Stimulated activated effector memory CD8-positive, alpha-beta T cell treated with anti-CD3 and anti-CD28 coated beads, Interleukin-12 subunit alpha, Interleukin-12 subunit beta, amount 100 ng/mL, for 72 hours (primary cell): ENCODE measurements around the gene MYH7B.

ENCODE experiments used
- ATAC-seq: fragments of 150-1000 bp; cut with Tn5 transposase; 2 replicates; pipeline ENCODE4 v1.10.0; 2021
- DNase-seq, 2 donors: peaks; one replicate each; pipeline ENCODE4 v3.0.0; 2021 to 2022; ENCODE audit warnings: low spot score in 2 of 2
- H3K27ac Mint-ChIP-seq: one replicate; pipeline ENCODE4 v1.8.0; 2022; ENCODE audit warnings: mild to moderate bottlenecking, mixed read lengths
- H3K36me3 Mint-ChIP-seq: one replicate; pipeline ENCODE4 v1.8.0; 2022; ENCODE audit warnings: mild to moderate bottlenecking, mixed read lengths
- H3K4me1 Mint-ChIP-seq: one replicate; pipeline ENCODE4 v1.8.0; 2022; ENCODE audit warnings: mixed read lengths
- H3K4me3 Mint-ChIP-seq: one replicate; pipeline ENCODE4 v1.8.0; 2022; ENCODE audit warnings: mild to moderate bottlenecking, mixed read lengths
- H3K9me3 Mint-ChIP-seq: one replicate; pipeline ENCODE4 v1.8.0; 2022; ENCODE audit warnings: mixed read lengths

MYH7B gene

DNA sequence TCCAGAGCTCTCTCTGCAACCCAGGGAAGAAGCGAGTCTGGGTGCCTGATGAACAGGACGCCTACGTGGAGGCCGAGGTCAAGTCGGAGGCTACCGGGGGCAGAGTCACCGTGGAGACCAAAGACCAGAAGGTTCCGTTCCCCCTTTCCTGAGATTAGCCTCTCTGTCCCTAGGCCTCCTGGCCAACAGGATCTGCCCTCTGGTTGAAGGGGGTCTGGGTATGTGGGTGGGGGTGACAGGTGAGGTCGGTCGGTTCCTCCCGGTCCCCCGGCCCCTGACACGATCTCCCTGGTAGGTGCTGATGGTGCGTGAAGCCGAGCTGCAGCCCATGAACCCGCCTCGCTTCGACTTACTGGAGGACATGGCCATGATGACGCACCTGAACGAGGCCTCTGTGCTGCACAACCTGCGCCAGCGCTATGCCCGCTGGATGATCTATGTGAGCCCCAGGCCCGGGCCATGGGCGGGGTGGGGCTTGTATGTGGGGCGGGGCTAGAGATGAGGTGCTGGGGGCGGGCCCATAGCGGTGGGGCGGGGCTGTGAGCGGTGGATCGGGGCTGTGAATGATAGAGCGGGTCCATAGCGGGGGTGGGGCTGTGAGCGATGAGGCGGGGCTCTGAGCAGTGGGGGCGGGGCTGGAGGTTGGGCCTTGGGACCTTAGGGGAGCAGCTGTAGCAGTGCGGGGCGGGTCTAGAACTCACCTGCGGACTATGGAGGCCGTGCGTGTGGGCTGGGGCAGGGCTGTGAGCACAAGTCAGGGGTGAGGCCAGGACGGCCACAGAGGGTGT lies 23.9 kb downstream of the MYH7B start:
- Mint-ChIP-seq H3K36me3 (no peaks in the 10 kb centered on the region), H3K4me3 (no peak overlapping the region), H3K4me1 (no peaks in the 10 kb centered on the region), H3K27ac (no peak overlapping the region), H3K9me3 (no peaks in the 10 kb centered on the region)
- no peak for DNase-seq
- ATAC-seq: peak; percentile 37

GRCh38 chr20:34980543-34981233 lies 25.0 kb downstream of the MYH7B start:
- H3K36me3 Mint-ChIP-seq: no peaks in the 10 kb centered on the region
- no peak overlapping the region for H3K27ac Mint-ChIP-seq
- no peaks in the 10 kb centered on the region for H3K4me1 Mint-ChIP-seq
- no peak overlapping the region for H3K4me3 Mint-ChIP-seq
- ATAC-seq: no peak
- DNase-seq: no peak
- no peaks in the 10 kb centered on the region for H3K9me3 Mint-ChIP-seq

DNA sequence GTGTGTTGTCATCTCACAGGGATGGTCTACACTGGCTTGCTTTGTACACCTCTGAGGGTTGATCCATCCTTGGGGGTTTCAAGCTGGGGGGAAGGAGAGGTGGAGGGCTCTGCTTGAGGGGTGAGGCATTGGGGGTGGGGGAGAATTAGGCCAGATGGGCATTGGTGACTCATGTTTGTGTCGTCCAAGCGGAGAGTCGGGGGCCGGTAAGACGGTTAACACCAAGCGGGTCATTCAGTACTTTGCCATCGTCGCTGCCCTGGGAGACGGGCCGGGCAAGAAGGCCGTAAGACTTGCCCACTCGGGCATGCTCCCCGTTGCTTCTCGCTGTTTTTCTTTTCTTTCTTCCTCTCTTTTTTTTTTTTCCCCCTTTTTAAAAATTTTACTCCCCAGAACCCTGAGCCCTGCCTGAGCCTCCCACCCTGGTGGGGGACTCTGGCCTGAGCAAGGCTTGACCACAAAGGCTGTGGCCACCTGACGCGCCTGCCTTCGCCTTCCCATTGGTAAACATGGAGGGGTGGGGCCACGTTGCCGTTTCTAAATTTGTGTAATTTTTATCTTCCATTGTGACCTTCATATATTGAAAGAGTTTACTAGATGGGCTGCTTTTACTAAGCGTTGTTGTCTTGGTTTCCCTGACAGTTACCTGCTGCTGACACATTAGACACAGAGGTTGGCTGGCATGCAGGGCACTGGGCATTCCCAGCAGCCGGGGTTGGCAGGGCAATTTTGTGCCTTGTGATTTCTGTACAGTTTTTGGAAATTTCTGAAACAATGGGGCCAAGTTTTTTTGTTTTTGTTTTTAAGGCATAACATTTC lies 26.8 kb downstream of the MYH7B start:
- H3K4me3 Mint-ChIP-seq: no peak overlapping the region
- H3K4me1 Mint-ChIP-seq: no peaks in the 10 kb centered on the region
- no peaks in the 10 kb centered on the region for H3K9me3 Mint-ChIP-seq
- no peak overlapping the region for H3K27ac Mint-ChIP-seq
- DNase-seq: no peak
- H3K36me3 Mint-ChIP-seq: no peaks in the 10 kb centered on the region
- no peak for ATAC-seq

GRCh38 chr20:34983089-34983820 lies 27.6 kb downstream of the MYH7B start:
- Mint-ChIP-seq H3K4me1 (no peaks in the 10 kb centered on the region), H3K9me3 (no peaks in the 10 kb centered on the region), H3K27ac (no peak overlapping the region), H3K4me3 (no peak overlapping the region), H3K36me3 (no peaks in the 10 kb centered on the region)
- DNase-seq (no peak), ATAC-seq (no peak)

DNA sequence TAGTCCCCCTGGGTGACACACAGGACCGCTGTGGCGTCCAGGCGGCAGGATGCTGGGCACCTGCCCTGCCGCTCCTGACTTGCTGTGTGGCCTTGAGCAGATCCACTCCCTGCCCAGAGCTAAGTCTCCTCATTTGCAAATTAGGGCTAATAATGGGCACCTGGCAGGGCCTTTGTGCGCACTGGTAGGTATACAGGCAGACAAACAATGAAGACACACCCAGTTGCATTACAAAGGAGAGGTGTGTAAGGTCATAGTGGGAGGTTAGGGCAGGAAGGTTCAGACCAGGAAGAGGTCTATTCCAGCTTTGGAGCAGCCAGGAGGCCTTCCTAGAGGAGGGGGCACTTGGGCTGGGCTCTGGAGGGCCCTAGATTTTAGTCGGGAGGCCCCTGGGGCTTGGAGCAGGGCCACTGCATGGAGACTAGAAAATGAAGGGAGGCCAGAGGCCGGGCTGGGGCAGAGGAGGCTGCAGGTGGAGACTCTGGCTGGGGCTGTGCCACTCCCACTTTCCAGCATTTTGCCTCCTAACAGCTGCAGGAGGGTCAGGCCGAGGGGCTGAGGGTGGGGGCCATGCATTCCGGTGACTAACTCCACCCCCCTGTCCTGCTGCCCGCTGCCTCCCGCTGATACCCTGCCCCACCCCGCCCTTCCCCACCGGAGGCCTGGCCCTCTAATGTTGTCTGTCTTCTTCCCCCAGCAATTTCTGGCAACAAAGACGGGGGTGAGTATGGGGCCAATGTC lies 28.5 kb downstream of the MYH7B start:
- H3K36me3 Mint-ChIP-seq: no peaks in the 10 kb centered on the region
- ATAC-seq (no peak), DNase-seq (no peak)
- H3K4me1 Mint-ChIP-seq: no peaks in the 10 kb centered on the region
- H3K4me3 Mint-ChIP-seq: no peak overlapping the region
- no peak overlapping the region for H3K27ac Mint-ChIP-seq
- H3K9me3 Mint-ChIP-seq: no peaks in the 10 kb centered on the region

DNA sequence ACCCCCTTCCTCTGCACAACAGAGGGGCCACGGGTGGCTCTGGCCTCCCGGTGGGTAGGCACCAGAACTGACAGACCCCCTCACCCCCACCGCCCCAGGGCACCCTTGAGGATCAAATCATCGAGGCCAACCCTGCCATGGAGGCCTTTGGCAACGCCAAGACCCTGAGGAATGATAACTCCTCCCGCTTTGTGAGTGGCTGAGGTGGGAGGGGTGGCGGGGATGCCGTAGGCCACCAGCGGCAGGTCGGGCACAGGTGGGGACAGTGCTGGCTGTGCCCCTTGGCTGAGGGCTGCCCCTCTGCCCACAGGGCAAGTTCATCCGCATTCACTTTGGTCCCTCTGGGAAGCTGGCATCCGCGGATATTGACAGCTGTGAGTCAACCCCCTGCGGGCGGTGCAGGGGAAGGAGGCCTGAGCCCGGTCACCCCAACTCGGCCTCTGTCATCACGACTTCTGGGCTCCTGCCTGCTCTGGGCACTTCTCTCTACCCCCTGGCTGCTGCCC lies 29.1 kb downstream of the MYH7B start:
- DNase-seq (no peak), ATAC-seq (no peak)
- H3K9me3 Mint-ChIP-seq: no peaks in the 10 kb centered on the region
- no peaks in the 10 kb centered on the region for H3K36me3 Mint-ChIP-seq
- H3K4me3 Mint-ChIP-seq: no peak overlapping the region
- H3K27ac Mint-ChIP-seq: peak overlapping the region; percentile 58
- H3K4me1 Mint-ChIP-seq: no peaks in the 10 kb centered on the region

DNA sequence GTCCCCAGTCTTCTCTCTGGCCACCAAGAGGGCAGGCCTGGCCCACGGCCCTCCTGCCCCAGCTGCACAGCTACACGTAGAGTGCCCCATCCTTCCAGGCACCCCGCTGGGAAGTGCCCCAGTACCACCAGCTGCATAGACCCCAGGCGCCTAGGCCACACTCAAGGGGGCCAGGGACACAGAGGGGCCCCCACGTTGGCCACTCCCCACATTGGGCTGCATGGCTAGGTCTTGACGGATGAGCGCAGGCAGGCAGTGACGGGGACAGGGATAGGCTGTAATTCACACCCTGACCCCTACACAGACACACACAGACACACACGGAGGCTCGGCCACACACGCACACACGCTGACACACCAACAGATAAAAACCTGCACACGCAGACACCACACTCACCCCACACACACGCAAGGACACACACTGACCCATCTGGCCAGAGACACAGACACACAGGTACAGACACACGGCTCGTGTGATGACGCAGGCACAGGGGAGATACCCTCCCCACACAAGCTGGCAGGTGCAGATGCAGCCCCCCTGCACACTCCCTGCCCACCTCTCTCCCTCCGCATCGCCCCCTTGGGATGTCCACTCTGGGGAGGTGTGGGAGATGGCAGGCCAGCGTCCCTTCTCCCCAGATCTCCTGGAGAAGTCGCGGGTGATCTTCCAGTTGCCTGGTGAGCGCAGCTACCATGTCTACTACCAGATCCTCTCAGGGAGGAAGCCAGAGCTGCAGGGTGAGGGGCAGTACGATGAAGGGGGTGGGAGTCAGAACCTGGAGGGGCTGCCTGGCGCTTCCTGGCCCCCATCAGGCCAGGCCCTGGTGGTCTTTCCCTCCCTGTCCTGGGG lies 30.0 kb downstream of the MYH7B start:
- no peak for ATAC-seq
- Mint-ChIP-seq H3K4me3 (no peak overlapping the region), H3K4me1 (no peaks in the 10 kb centered on the region), H3K27ac (peak overlapping the region; percentile 58), H3K9me3 (no peaks in the 10 kb centered on the region), H3K36me3 (no peaks in the 10 kb centered on the region)
- no peak for DNase-seq

- Mint-ChIP-seq H3K27ac (no peak overlapping the region), H3K9me3 (no peaks in the 10 kb centered on the region), H3K4me3 (no peak overlapping the region), H3K4me1 (no peaks in the 10 kb centered on the region), H3K36me3 (no peaks in the 10 kb centered on the region)
- no peak for ATAC-seq
- DNase-seq: no peak
Measured at GRCh38 chr20:34986311-34987287, 30.9 kb downstream of the MYH7B start.

DNA sequence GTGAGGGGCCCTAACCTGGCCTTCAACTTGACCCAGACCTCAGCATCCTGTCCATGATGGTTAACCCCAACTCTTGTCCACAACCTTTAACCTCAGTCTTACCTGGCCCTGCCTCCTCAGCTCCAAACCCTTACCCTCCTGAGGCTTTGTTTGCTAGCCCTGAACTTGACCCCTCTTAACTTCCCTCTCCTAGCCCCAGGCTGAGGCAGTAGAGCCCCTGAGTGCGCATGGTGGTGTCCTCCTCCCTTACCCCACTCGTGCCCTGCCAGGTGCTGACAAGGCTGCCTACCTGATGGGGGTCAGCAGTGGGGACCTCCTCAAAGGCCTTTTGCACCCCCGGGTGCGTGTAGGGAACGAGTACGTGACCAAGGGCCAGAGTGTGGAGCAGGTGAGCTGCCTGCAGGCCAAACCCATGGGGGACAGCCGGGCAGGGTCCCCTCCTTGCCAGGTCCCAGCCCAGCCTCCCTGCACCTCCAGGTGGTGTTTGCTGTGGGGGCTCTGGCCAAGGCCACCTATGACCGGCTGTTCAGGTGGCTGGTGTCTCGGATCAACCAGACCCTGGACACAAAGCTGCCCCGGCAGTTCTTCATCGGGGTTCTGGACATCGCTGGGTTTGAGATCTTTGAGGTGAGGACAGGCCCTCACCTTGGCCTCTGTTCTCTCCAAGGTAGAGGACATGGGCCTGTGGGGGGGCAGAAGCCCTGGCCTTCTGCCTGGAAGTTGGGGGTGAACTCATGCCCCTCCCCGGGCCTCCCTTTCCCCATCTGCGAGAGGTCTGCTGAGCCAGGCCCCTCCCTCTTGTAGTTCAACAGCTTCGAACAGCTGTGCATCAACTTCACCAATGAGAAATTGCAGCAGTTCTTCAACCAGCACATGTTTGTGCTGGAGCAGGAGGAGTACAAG lies 31.9 kb downstream of the MYH7B start:
- Mint-ChIP-seq H3K4me3 (no peak overlapping the region), H3K9me3 (no peaks in the 10 kb centered on the region), H3K27ac (no peak overlapping the region), H3K36me3 (no peaks in the 10 kb centered on the region), H3K4me1 (no peaks in the 10 kb centered on the region)
- DNase-seq: no peak
- ATAC-seq: no peak

- no peak for DNase-seq
Measured at GRCh38 chr20:34988191-34988540, 32.5 kb downstream of the MYH7B start.

DNA sequence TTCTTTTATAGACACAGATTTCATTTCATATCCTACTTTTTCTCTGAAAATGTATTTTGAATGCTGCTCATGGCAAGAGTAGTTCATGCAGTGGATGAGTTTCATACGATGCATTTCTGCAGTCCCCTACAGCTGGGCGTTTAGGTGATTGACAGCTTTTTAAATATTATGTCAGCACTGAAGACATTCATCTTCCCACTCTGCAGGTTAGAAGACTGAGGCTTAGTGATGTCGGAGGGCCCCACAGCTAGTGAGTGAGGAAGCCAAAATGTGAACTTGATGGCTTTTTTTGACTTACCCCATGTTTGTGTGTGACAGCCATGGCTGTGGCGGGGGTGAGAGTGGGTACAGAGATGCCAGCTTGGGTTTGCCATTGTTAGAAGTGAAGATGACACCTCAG lies 33.5 kb downstream of the MYH7B start:
- Mint-ChIP-seq H3K9me3 (no peaks in the 10 kb centered on the region), H3K4me3 (no peak overlapping the region), H3K27ac (no peak overlapping the region), H3K4me1 (no peaks in the 10 kb centered on the region), H3K36me3 (no peaks in the 10 kb centered on the region)
- DNase-seq (no peak), ATAC-seq (no peak)

More at GRCh38 chr20:34988191-34988540, 32.5 kb downstream of the MYH7B start:
- Mint-ChIP-seq H3K36me3 (no peaks in the 10 kb centered on the region), H3K9me3 (no peaks in the 10 kb centered on the region), H3K4me1 (no peaks in the 10 kb centered on the region), H3K27ac (no peak overlapping the region), H3K4me3 (no peak overlapping the region)
- ATAC-seq: no peak

- ATAC-seq: no peak
- no peak for DNase-seq
- H3K36me3 Mint-ChIP-seq: no peaks in the 10 kb centered on the region
- H3K27ac Mint-ChIP-seq: no peak overlapping the region
- no peak overlapping the region for H3K4me3 Mint-ChIP-seq
- H3K4me1 Mint-ChIP-seq: no peaks in the 10 kb centered on the region
- H3K9me3 Mint-ChIP-seq: no peaks in the 10 kb centered on the region
Measured at GRCh38 chr20:34989670-34990069, 34.0 kb downstream of the MYH7B start.
